T47D (cell line): ENCODE data around the gene UBR2.

Experiments
- DNase-seq, 2 experiments: peaks; one replicate each; pipeline versions ENCODE4 v3.0.0 to v3.0.0-alpha.2; 2011 to 2012; ENCODE audit warnings: low read depth in 1 of 2, low spot score in 1 of 2
- JUND ChIP-seq: IDR thresholded peaks from 2 replicates; pipeline ENCODE4 v1.6.1; 2012; ENCODE audit warnings: low read depth
- in situ Hi-C: cut with HindIII; loops from 2 replicates; pipeline ENCODE4 v1.10.0; 2016; ENCODE audit warnings: low sequenced_read_pairs, low pct_unique_long_range_greater_than_20kb

The UBR2 gene

DNA sequence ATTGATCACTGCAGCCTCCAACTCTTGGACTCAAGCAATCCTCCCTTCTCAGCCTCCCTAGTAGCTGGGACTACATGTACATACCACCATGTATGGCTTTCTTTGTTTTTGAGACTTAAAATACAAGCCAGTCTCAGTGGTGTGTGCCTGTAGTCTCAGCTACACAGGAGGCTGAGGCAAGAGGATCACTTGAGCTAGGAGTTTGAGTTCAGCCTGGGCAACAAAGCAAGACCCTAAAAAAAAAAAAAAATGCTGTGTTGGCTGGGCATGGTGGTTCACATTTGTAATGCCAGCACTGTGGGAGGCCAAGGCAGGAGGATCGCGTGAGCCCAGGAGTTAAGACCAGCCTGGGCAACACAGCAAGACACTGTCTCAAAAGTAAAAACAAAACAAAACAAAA, 51.7 kb downstream of the UBR2 start:
- TF ChIP-seq JUND = no peak
- in situ Hi-C loops = no loop called here

DNA sequence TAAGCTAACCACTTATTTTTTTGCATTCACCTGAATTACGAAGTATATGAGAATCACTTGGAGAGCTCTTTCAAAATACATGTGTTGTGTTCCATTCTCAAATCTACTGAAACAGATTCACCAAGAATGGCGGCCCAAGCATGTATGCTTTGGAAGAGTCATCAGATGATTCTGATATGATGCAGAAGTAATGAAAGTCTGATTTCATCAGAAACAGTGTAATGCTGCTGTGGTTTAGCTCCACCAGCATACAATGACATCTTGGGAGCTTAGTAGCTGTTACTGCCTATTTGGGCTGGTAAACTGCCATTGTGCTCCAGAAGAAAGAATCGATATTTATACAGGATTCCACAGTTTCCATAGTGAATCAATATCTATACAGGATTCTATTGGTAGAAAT, 52.9 kb downstream of the UBR2 start:
- no peak for TF ChIP-seq JUND
- no peak for DNase-seq
- in situ Hi-C loops = no loop called here

More for the DNA sequence above, 51.7 kb downstream of the UBR2 start:
- DNase-seq = no peak

GRCh38 chr6:42618105-42618504, 54.3 kb downstream of the UBR2 start:
- no peak for TF ChIP-seq JUND
- in situ Hi-C loops = no loop called here
- DNase-seq = no peak

- in situ Hi-C loops = no loop called here
- DNase-seq = no peak
- no peak for TF ChIP-seq JUND
These were observed 54.9 kb downstream of the UBR2 start for GRCh38 chr6:42618686-42619085.

DNA sequence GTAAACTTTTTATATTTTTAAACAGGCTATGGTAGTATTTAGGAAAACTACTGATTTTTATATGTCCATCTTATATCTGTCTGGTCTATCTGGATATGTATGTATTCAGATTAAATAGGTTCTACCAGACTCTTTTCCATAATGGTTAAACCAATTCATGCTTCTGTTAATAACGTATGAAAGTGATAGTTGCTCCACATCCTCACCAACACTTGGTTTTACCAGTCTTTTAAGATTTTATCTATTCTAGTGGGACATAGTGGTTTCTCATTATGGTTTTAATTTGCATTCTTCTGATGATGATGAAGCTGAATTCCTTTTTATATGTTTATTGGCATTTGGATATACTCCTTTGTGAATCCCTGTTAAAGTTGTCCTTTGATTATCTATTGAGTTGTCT, 56.1 kb downstream of the UBR2 start:
- in situ Hi-C loops = no loop called here
- no peak for DNase-seq
- TF ChIP-seq JUND = no peak

- no peak for TF ChIP-seq JUND
- no peak for DNase-seq
- in situ Hi-C loops = no loop called here
These were observed 60.8 kb downstream of the UBR2 start for GRCh38 chr6:42624601-42625000.

- in situ Hi-C loops = no loop called here
These were observed 63.2 kb downstream of the UBR2 start for GRCh38 chr6:42627044-42627443.

GRCh38 chr6:42627674-42628073, 63.8 kb downstream of the UBR2 start:
- DNase-seq = no peak
- in situ Hi-C loops = no loop called here
- no peak for TF ChIP-seq JUND

More at GRCh38 chr6:42627044-42627443, 63.2 kb downstream of the UBR2 start:
- no peak for DNase-seq
- TF ChIP-seq JUND = no peak

- no peak for TF ChIP-seq JUND
- in situ Hi-C loops = no loop called here
- DNase-seq = no peak
These were observed 64.8 kb downstream of the UBR2 start for GRCh38 chr6:42628604-42629003.

DNA sequence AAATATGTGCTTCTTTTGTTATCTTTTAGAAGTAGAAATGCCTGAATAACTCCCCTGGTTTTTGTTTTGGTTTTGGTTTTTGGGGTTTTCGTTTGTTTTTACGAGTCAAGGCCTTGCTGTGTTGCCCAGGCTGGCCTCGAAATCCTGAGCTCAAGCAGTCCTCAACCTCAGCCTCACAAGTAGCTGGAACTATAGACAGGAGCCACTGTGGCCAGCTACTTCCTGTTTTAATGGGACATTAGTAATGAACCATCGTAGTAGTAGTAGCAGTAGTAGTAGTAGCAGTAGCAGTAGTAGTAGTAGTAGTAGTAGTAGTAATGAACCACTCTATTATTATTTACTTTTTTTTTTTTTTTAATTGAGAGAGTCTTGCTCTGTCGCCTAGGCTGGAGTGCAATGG, 66.0 kb downstream of the UBR2 start:
- no peak for TF ChIP-seq JUND

DNA sequence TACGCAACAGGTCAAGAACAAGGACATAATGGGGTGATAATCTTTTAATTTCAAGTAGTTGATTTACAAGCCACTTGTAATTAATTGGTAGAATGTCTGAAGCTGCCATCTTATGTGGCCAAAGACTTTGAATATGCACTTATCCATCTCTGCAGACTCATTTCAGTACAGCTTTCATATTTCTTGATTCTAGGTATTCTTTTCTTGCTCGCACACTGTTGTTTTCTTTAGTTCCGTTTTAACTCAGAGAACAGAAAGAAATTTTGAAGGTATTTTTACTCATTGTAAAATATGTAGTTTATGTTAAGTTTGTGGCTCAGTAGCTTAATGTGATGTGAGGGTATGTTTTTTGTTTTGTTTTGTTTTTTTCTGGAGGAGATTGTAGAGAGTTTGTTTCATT, 73.9 kb downstream of the UBR2 start:
- no peak for TF ChIP-seq JUND
- in situ Hi-C loops = no loop called here
- no peak for DNase-seq

More for the DNA sequence above, 66.0 kb downstream of the UBR2 start:
- no peak for DNase-seq
- in situ Hi-C loops = no loop called here

DNA sequence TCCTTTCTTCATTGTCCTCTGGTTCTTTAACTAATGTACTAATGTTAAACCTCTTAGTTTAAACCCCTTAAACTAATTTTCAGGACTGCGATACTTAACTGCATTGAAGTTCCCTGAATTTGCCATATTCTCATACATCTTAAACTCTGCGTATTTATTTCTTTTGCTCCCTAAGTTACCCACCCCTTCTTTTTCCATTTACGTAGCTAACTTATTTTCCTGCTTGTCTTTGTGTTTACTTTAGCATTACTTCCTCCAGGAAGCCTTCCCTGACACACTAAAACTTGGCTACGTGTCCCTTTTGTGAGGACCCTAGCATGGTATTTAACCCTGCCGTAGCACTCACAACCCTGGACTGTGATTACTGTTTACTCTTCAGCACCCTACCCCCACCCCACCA, 79.0 kb downstream of the UBR2 start:
- DNase-seq = no peak
- no peak for TF ChIP-seq JUND
- in situ Hi-C loops = no loop called here

DNA sequence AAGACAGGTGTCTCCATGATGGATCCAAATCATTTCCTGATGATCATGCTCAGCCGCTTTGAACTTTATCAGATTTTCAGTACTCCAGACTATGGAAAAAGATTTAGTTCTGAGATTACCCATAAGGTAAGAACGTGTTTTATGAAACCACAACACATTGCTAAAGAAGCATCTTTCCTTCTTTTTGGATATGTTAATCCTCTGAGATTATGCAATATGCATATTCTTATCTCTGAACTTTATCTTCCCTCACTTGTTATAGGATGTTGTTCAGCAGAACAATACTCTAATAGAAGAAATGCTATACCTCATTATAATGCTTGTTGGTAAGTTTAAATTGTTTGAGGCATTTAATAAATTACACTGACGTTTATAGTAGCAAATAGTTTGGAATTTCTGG, 80.4 kb downstream of the UBR2 start:
- no peak for TF ChIP-seq JUND
- no peak for DNase-seq
- in situ Hi-C loops = no loop called here

DNA sequence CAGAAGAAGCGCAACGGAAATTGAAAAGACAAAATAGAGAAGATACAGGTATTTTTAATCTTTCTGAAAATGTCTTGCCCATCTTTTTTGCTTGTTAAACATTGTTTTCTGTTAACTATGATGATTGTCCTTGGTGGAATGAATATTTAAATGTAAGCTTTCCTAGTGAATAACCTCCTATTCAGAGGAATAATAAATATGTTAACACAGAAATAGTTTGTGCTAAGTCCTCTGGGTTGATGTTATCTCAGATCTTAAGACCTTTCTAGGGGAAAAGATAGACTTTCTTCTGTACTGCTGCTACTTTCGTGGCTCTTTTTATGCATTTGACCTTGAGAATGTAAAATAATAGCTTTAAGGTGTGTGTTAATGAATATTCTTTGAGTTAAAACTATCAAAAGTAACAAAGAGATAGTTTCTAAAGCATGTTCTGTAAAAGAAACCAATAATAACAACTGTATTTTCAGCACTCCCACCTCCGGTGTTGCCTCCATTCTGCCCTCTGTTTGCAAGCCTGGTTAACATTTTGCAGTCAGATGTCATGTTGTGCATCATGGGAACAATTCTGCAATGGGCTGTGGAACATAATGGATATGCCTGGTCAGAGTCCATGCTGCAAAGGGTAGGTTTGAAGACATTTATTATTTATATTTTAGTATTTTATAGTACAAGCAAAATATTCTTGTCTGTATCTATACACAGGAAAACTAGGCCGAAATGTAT, 88.4 kb downstream of the UBR2 start:
- in situ Hi-C loops = no loop called here
- no peak for TF ChIP-seq JUND
- DNase-seq = no peak
